AG04449 (cell line): Measurements from ENCODE around the gene CLVS2.

ENCODE experiments used
- CTCF ChIA-PET: fragments of 350-600 bp; formaldehyde crosslinking; extraction: SDS; loops from one replicate; lab custom pipeline; 2021; ENCODE audit warnings: antibody characterized with exemption; lab: Yijun Ruan, JAX
- POLR2A ChIA-PET: fragments of 400-600, 350-600 bp; formaldehyde crosslinking; extraction: SDS; loops from one replicate; lab custom pipeline; 2020; ENCODE audit warnings: antibody characterized with exemption, inconsistent platforms; lab: Yijun Ruan, JAX
- DNase-seq: peaks from one replicate; pipeline ENCODE4 v3.0.0-alpha.2; 2010; ENCODE audit warnings: low read depth, low spot score
- H3K4me3 ChIP-seq: 2 replicates; pipeline ENCODE4 v1.5.1; 2011; ENCODE audit warnings: low read depth, mild to moderate bottlenecking, control low read depth, low read length
- TF ChIP-seq, protein P1 (sequence below): IDR thresholded peaks from one replicate; pipeline ENCODE4 v1.5.1; 2011; ENCODE audit warnings: mild to moderate bottlenecking, moderate library complexity, low read length, control low read depth, inconsistent platforms; ENCODE audit not compliant: insufficient read depth; ENCODE audit errors: missing control alignments

Gene CLVS2

DNA sequence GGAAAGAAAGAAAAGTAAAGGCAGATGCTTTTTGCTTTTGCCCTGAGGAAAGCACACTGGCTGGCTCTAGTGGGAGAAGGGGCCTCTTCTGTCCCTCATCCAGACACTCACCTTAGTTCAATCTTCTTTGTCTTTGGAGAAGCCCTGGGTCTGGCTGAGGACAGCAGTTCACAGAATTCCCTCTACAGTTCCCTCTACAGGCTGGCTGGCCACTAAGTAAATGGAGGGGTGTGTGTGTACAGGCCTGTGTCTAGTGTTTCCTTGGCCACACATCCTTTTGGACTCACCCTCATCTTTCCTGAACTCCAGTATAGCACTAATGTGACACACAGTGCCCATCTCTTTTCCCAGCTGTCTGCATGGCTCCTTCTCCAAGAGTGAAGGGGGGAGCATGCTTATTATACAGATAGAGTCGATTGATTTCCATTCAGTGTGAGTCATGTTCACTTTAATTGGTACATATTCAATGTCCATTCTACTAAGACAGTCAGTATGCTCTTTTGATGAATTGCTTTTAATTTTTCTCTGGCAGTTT lies 26.0 kb upstream of the CLVS2 start:
- TF ChIP-seq, protein P1, sequence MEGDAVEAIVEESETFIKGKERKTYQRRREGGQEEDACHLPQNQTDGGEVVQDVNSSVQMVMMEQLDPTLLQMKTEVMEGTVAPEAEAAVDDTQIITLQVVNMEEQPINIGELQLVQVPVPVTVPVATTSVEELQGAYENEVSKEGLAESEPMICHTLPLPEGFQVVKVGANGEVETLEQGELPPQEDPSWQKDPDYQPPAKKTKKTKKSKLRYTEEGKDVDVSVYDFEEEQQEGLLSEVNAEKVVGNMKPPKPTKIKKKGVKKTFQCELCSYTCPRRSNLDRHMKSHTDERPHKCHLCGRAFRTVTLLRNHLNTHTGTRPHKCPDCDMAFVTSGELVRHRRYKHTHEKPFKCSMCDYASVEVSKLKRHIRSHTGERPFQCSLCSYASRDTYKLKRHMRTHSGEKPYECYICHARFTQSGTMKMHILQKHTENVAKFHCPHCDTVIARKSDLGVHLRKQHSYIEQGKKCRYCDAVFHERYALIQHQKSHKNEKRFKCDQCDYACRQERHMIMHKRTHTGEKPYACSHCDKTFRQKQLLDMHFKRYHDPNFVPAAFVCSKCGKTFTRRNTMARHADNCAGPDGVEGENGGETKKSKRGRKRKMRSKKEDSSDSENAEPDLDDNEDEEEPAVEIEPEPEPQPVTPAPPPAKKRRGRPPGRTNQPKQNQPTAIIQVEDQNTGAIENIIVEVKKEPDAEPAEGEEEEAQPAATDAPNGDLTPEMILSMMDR, result no peak
- H3K4me3 ChIP-seq, result no peak overlapping the region
- ChIA-PET POLR2A (no interaction called here), CTCF (no interaction called here)
- DNase-seq, result no peak

DNA sequence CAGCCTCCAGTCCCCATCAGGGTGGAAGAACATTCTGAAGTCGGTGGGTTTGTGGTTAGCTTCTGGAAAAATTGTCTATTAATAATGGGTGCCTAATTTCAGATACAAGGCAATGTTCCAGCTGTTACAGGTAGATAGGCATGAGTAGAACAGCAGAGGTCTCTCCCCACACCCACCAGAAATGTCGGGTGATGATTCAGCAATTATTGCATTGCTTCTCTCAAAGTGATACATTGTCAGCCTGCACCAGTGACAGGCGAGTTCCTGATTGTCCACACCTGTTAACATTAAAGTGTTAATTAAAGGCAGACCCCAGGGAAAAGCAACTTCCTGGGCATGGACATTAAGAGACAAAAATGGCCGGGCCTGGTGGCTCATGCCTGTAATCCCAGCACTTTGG lies 18.9 kb upstream of the CLVS2 start:
- H3K4me3 ChIP-seq, result no peak overlapping the region
- CTCF ChIA-PET, result no interaction called here
- TF ChIP-seq, protein P1, result no peak
- no peak for DNase-seq
- POLR2A ChIA-PET, result no interaction called here

DNA sequence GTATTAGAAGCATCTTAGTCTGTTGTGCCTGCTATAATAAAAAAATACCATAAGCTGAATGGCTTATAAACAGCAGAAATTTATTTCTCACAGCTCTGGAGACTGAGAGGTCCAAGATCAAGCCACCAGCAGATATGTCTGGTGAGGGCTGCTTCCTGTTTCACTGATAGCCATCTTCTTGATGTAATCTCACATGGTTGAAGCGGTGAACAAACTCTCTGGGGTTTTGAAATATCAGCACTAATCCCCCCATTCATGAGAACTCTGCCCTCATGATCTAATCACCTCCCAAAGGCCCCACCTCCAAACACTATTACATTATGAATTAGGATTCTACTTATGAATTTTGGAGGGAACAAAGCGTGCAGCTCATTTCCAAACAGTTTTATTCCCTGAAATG lies 11.6 kb upstream of the CLVS2 start:
- no peak for DNase-seq
- TF ChIP-seq, protein P1, result no peak
- POLR2A ChIA-PET, result no interaction called here
- CTCF ChIA-PET, result no interaction called here
- no peak overlapping the region for H3K4me3 ChIP-seq

DNA sequence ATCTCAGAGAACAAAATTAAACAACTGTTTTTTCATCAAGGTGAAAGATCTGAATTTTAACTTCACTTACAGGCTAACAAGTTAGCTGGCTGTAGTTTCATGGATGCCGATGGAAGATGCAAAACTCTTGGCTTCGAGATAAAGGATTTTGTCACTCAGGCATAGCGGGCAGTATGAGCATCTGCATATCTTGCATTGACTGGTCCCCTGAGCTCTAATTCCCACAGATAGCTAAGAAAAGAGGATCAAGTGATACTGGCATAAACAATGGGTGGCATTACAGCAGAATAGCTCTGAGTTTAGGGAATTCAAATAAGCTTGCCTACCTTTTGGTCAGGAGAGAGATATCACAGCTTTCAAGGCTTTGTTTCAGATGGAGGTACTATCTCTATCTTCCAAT lies 1.8 kb upstream of the CLVS2 start:
- CTCF ChIA-PET, result no interaction called here
- H3K4me3 ChIP-seq, result no peak overlapping the region
- POLR2A ChIA-PET, result no interaction called here
- DNase-seq, result no peak
- TF ChIP-seq, protein P1, result no peak

DNA sequence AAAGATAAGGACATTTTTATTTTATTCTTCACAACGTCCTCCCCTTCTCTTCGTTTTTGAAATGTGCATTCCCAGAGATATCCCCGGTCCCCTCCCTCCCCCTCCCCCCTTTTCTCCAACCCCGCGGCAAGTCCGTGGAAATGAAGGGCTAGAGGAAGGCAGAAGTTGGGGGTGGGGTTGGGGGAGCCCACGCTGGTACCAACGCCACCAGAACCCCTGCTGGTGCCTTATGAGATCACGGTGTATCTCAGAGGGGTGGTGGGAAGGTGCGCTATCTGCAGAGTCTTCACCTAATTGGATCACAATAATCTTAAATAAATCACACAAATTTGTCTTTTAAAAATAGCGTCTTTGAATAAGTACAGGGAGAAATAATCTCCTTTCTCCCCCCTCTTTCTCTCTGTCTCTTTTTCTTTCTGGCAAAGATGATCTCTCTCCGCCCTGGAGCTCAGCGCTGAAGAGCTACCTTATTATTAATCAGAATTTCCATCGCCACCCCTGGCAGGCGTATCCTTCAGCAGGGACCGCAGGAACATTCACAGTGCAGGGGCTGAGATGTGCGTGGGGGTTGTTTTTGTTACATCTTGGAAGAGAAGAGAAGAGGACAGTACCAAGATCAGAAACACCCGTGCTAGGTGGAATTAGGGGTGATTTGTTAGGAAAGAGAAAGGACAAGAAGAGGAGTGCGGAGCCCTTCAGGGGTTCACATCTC lies 915 bp downstream of the CLVS2 start:
- TF ChIP-seq, protein P1, result no peak
- no peak overlapping the region for H3K4me3 ChIP-seq
- ChIA-PET POLR2A (no interaction called here), CTCF (no interaction called here)
- DNase-seq, result no peak

DNA sequence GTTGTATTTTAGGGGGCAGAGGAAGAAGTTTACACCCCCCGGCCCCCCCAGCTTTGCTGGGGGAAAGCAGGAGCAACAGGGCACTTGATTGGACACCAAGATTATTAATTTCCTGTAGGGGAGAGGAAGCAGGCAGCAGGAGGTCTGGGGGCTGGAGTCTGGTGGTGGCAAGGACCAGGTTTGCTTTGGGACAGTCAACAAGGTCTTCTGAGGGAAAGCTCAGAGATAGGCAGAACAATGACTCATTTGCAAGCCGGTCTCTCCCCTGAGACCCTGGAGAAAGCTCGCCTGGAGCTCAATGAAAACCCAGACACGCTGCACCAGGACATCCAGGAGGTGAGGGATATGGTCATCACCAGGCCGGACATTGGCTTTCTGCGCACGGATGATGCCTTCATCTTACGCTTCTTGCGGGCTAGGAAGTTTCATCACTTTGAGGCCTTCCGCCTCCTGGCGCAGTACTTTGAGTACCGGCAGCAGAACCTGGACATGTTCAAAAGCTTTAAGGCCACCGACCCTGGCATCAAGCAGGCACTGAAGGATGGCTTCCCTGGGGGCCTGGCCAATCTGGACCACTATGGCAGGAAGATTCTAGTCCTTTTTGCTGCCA lies 1.6 kb downstream of the CLVS2 start:
- no peak for DNase-seq
- no peak overlapping the region for H3K4me3 ChIP-seq
- ChIA-PET POLR2A (no interaction called here), CTCF (no interaction called here)
- TF ChIP-seq, protein P1, result no peak
